Natural killer cell (primary cell): ENCODE measurements around the gene SPOCK3. TPM values are rescaled to one million over a fixed set of nuclear protein-coding genes. Genes with fewer than 3 reads are reported as not detected.
"Not testable (repeated sequence)": the region's sequence is repeated elsewhere in the genome, so short reads cannot be mapped to it uniquely, and the experiment has no call there.

Experiments
- ATAC-seq, 3 donors: fragments of 150-1000 bp in 2 of 3; fragments of 200-7000 bp in 1 of 3; cut with Tn5 transposase; 1 replicate in 1 of 3; 2 replicates in 2 of 3; pipeline ENCODE4 v1.10.0; 2021; ENCODE audit warnings: mild to moderate bottlenecking in 2 of 3, moderate library complexity in 2 of 3
- DNase-seq, 2 donors: peaks; one replicate each; pipeline versions ENCODE4 v3.0.0 to v3.0.0-alpha.2; 2013 to 2021; ENCODE audit warnings: mixed read lengths in 1 of 2
- H3K27ac ChIP-seq: one replicate; pipeline ENCODE4 v1.5.1; 2013; ENCODE audit warnings: mild to moderate bottlenecking, low read length
- H3K27me3 ChIP-seq: one replicate; pipeline ENCODE4 v1.6.1; 2013; ENCODE audit warnings: low read length; ENCODE audit not compliant: control insufficient read depth, insufficient read depth
- H3K36me3 ChIP-seq: one replicate; pipeline ENCODE4 v1.6.1; 2013; ENCODE audit warnings: low read length; ENCODE audit not compliant: control insufficient read depth, insufficient read depth
- H3K4me1 ChIP-seq: one replicate; pipeline ENCODE4 v1.6.1; 2013; ENCODE audit warnings: low read length; ENCODE audit not compliant: control insufficient read depth, insufficient read depth
- H3K4me3 ChIP-seq: one replicate; pipeline ENCODE4 v1.5.1; 2013; ENCODE audit warnings: low read length
- H3K9me3 ChIP-seq: one replicate; pipeline ENCODE4 v1.6.1; 2013; ENCODE audit warnings: low read length; ENCODE audit not compliant: control insufficient read depth, insufficient read depth
- H3K27ac Mint-ChIP-seq, 2 donors: one replicate each; pipeline ENCODE4 v1.8.0; 2022; ENCODE audit warnings: mild to moderate bottlenecking in 2 of 2, mixed read lengths in 2 of 2, moderate library complexity in 1 of 2
- H3K27me3 Mint-ChIP-seq, 2 donors: one replicate each; pipeline ENCODE4 v1.8.0; 2022; ENCODE audit warnings: low read depth in 2 of 2, mixed read lengths in 2 of 2
- H3K36me3 Mint-ChIP-seq: one replicate; pipeline ENCODE4 v1.8.0; 2022; ENCODE audit warnings: mixed read lengths
- H3K4me1 Mint-ChIP-seq, 2 donors: one replicate each; pipeline ENCODE4 v1.8.0; 2022; ENCODE audit warnings: mixed read lengths in 2 of 2
- H3K4me3 Mint-ChIP-seq: one replicate; pipeline ENCODE4 v1.8.0; 2022; ENCODE audit warnings: mild to moderate bottlenecking, moderate library complexity, mixed read lengths
- H3K9me3 Mint-ChIP-seq, 2 donors: one replicate each; pipeline ENCODE4 v1.8.0; 2022; ENCODE audit warnings: mixed read lengths in 2 of 2
- WGBS: methylation state at CpG from one replicate; pipeline ENCODE4 v1.1.7; 2013; ENCODE audit warnings: missing lambda C conversion rate; ENCODE audit not compliant: insufficient coverage; 5-methylcytosine and 5-hydroxymethylcytosine counted together
- intact Hi-C: fragments of 100-400 bp; cut with micrococcal nuclease; formaldehyde crosslinking; loops from one replicate; pipeline ENCODE4 v1.14.2; 2022
- total RNA-seq, 4 donors: library from RNA; stranded (reverse); fragments of 120-200 nt in 1 of 4; gene quantifications; one replicate each; pipeline versions ENCODE4 v1.2.3 to v1.2.4, GENCODE V29; 2013 to 2022
- TF ChIP-seq, protein P1 (sequence below): fragments of 200-600 bp; IDR thresholded peaks from one replicate; pipeline ENCODE4 v1.8.0; 2022; ENCODE audit warnings: antibody characterized with exemption

Gene SPOCK3
- total RNA-seq, 3 donors from 2014 or later (not counting 1 experiment from before 2014, with no cell fraction given): not detected

- Mint-ChIP-seq H3K27me3 (no peaks in the 10 kb centered on the region), H3K4me1 (no peaks in the 10 kb centered on the region), H3K4me3 (no peak overlapping the region), H3K9me3 (peaks cover 23 to 25% of the 10 kb centered on the region in 2 donors), H3K36me3 (no peaks in the 10 kb centered on the region), H3K27ac (no peak overlapping the region)
- Histone ChIP-seq H3K36me3 (no peaks in the 10 kb centered on the region), H3K27me3 (no peaks in the 10 kb centered on the region), H3K9me3 (peaks cover 3% of the 10 kb centered on the region), H3K4me1 (no peaks in the 10 kb centered on the region), H3K27ac (no peak overlapping the region), H3K4me3 (no peak overlapping the region)
- ATAC-seq: no peak
- intact Hi-C loops: no loop called here
- TF ChIP-seq, protein P1, sequence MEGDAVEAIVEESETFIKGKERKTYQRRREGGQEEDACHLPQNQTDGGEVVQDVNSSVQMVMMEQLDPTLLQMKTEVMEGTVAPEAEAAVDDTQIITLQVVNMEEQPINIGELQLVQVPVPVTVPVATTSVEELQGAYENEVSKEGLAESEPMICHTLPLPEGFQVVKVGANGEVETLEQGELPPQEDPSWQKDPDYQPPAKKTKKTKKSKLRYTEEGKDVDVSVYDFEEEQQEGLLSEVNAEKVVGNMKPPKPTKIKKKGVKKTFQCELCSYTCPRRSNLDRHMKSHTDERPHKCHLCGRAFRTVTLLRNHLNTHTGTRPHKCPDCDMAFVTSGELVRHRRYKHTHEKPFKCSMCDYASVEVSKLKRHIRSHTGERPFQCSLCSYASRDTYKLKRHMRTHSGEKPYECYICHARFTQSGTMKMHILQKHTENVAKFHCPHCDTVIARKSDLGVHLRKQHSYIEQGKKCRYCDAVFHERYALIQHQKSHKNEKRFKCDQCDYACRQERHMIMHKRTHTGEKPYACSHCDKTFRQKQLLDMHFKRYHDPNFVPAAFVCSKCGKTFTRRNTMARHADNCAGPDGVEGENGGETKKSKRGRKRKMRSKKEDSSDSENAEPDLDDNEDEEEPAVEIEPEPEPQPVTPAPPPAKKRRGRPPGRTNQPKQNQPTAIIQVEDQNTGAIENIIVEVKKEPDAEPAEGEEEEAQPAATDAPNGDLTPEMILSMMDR: no peak
- 89% methylated on average over 1 of the region's 1 CpG for WGBS
- no peak for DNase-seq
Measured at GRCh38 chr4:166724369-166724768, 509.9 kb downstream of the SPOCK3 start.

DNA sequence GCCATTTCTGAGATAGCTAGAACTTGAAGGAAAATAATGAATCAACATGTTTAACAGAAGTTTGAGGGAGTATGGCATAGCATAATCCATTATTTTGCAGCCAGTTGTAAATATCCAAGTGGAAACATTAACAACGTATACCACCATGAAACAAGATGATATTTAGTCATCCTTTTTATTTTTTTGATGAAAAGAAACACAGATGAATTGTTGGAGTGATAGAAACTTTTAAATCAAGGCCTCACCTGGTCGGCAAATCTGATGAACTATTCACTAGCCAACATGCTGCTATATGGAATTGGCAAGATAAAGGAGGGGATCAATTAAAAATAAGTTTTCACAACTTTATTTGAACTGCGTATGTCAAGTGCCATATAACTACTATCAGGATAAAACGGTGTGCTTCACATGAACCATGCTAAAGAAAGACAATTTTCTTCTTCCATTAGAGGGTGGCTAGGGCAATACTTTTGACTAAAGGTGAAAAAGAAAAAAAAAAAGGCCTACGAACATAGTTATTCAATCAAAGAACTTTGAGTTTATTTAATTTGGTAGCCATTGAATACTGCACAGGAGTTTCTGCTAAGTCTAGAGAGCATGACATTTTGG lies 510.7 kb downstream of the SPOCK3 start:
- no peaks in the 10 kb centered on the region for H3K4me1 ChIP-seq
- no peaks in the 10 kb centered on the region for H3K36me3 ChIP-seq
- no peaks in the 10 kb centered on the region for H3K27me3 ChIP-seq
- WGBS: 100% methylated on average over 4 of the region's 5 CpGs
- Mint-ChIP-seq H3K4me1 (no peaks in the 10 kb centered on the region), H3K4me3 (no peak overlapping the region), H3K27me3 (no peaks in the 10 kb centered on the region), H3K27ac (no peak overlapping the region), H3K9me3 (peaks cover 25 to 28% of the 10 kb centered on the region in 2 donors), H3K36me3 (no peaks in the 10 kb centered on the region)
- TF ChIP-seq, protein P1: no peak
- DNase-seq: no peak
- no peak overlapping the region for H3K27ac ChIP-seq
- H3K9me3 ChIP-seq: peaks cover 3% of the 10 kb centered on the region
- no peak for ATAC-seq
- no peak overlapping the region for H3K4me3 ChIP-seq
- intact Hi-C loops: no loop called here

- H3K36me3 Mint-ChIP-seq, H3K4me1 ChIP-seq, H3K4me3 Mint-ChIP-seq, H3K27me3 ChIP-seq, intact Hi-C loops, H3K27me3 Mint-ChIP-seq, H3K36me3 ChIP-seq, ATAC-seq, H3K27ac ChIP-seq, H3K4me1 Mint-ChIP-seq, H3K27ac Mint-ChIP-seq, H3K9me3 ChIP-seq, DNase-seq, H3K4me3 ChIP-seq: not testable (repeated sequence)
- WGBS: 86% methylated on average over 12 of the region's 12 CpGs
- H3K9me3 Mint-ChIP-seq: peaks cover 27 to 34% of the 10 kb centered on the region in 2 donors
Measured at GRCh38 chr4:166715748-166716713, 518.3 kb downstream of the SPOCK3 start.

DNA sequence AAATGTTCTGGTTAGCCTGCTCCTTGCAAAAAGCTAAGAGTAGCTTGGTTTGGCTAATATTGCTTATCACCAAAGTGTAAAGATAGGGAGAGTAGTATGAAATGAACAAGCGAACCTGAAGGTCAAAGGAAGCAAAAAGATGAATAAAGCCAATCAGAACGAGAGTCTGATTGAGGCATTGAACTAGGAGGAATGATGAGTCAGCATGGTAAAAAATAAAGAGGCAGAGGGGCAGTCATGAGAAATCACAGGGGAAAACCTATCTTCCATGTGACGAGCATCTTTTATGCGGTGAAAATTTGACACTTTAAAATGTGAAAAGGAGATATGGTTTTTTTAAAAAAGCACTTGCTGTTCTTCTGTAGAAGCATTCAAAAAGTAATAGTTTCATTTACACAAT lies 533.7 kb downstream of the SPOCK3 start:
- no peaks in the 10 kb centered on the region for H3K36me3 Mint-ChIP-seq
- TF ChIP-seq, protein P1: no peak
- no peak overlapping the region for H3K4me3 Mint-ChIP-seq
- H3K36me3 ChIP-seq: no peaks in the 10 kb centered on the region
- no peaks in the 10 kb centered on the region for H3K4me1 Mint-ChIP-seq
- H3K4me3 ChIP-seq: no peak overlapping the region
- ATAC-seq: no peak
- 63% methylated on average over 3 of the region's 4 CpGs for WGBS
- H3K9me3 Mint-ChIP-seq: peaks cover 13 to 14% of the 10 kb centered on the region in 2 donors
- DNase-seq: no peak
- H3K27ac ChIP-seq: no peak overlapping the region
- H3K4me1 ChIP-seq: no peaks in the 10 kb centered on the region
- H3K27me3 Mint-ChIP-seq: no peaks in the 10 kb centered on the region
- intact Hi-C loops: no loop called here
- H3K27me3 ChIP-seq: no peaks in the 10 kb centered on the region
- H3K9me3 ChIP-seq: peaks cover 5% of the 10 kb centered on the region
- no peak overlapping the region for H3K27ac Mint-ChIP-seq
